IMR-90 (cell line): Measurements from ENCODE around the gene PAPSS2. TPM values are rescaled to one million over a fixed set of nuclear protein-coding genes. Genes with fewer than 3 reads are reported as not detected.
A peak's percentile ranks its signal among the peaks of the same experiment; 100 is the strongest.

Experiments
- ATAC-seq: fragments of 200-7000 bp; cut with Tn5 transposase; 2 replicates; pipeline ENCODE4 v1.9.1; 2020; ENCODE audit warnings: low read depth, mild to moderate bottlenecking, moderate library complexity
- BruUV-seq: library from RNA; stranded (reverse); fragments of 400-500 nt; replicated peaks from 2 replicates; lab custom pipeline; 2021; lab: Mats Ljungman, UMichigan
- CTCF ChIA-PET: fragments of 300-600 bp; formaldehyde crosslinking; extraction: SDS; loops from one replicate; lab custom pipeline; 2021; ENCODE audit warnings: antibody characterized with exemption; lab: Yijun Ruan, JAX
- POLR2A ChIA-PET: fragments of 300-600 bp; sonication (Branson Sonifier 250); formaldehyde crosslinking; loops from one replicate; lab custom pipeline; 2022; ENCODE audit warnings: antibody characterized with exemption; ENCODE audit not compliant: unreplicated experiment; lab: Charles Lee
- DNase-seq: peaks from one replicate; pipeline ENCODE4 v3.0.0; 2013
- H2AFZ ChIP-seq: replicated peaks from 2 replicates; pipeline ENCODE3; 2013; ENCODE audit warnings: low read length, mild to moderate bottlenecking; ENCODE audit not compliant: poor library complexity
- H2AK5ac ChIP-seq: 2 replicates; pipeline ENCODE4 v1.6.1; 2013; ENCODE audit warnings: low read depth, low read length, inconsistent platforms
- H2AK9ac ChIP-seq: replicated peaks from 2 replicates; pipeline ENCODE3; 2013; ENCODE audit warnings: mild to moderate bottlenecking, low read depth, low read length, moderate library complexity; ENCODE audit not compliant: poor library complexity
- H2BK120ac ChIP-seq: 2 replicates; pipeline ENCODE4 v1.6.1; 2013; ENCODE audit warnings: low read depth, low read length, inconsistent platforms
- H2BK15ac ChIP-seq: 3 replicates; pipeline ENCODE4 v1.6.1; 2013; ENCODE audit warnings: low read depth, low read length, inconsistent platforms
- H2BK20ac ChIP-seq: 2 replicates; pipeline ENCODE4 v1.6.1; 2013; ENCODE audit warnings: low read depth, mild to moderate bottlenecking, inconsistent platforms, low read length, moderate library complexity
- H2BK5ac ChIP-seq: 2 replicates; pipeline ENCODE4 v1.6.1; 2013; ENCODE audit warnings: mild to moderate bottlenecking, low read depth, low read length, inconsistent platforms; ENCODE audit not compliant: poor library complexity, severe bottlenecking
- H3K14ac ChIP-seq: replicated peaks from 2 replicates; pipeline ENCODE4 v1.6.1; 2013; ENCODE audit warnings: low read depth, low read length, inconsistent platforms
- H3K18ac ChIP-seq: 2 replicates; pipeline ENCODE4 v1.6.1; 2013; ENCODE audit warnings: low read depth, low read length, control low read depth
- H3K23ac ChIP-seq: 2 replicates; pipeline ENCODE4 v1.6.1; 2013; ENCODE audit warnings: low read depth, low read length, inconsistent platforms
- H3K27ac ChIP-seq: 2 replicates; pipeline ENCODE4 v1.5.1; 2013; ENCODE audit warnings: mild to moderate bottlenecking, control low read depth, low read length; ENCODE audit not compliant: insufficient read depth
- H3K27me3 ChIP-seq: 2 replicates; pipeline ENCODE4 v1.6.1; 2013; ENCODE audit warnings: low read length; ENCODE audit not compliant: control insufficient read depth, insufficient read depth
- H3K36me3 ChIP-seq: 2 replicates; pipeline ENCODE4 v1.6.1; 2013; ENCODE audit warnings: low read length, mixed read lengths; ENCODE audit not compliant: control insufficient read depth, insufficient read depth
- H3K4ac ChIP-seq: 2 replicates; pipeline ENCODE4 v1.6.1; 2013; ENCODE audit warnings: low read depth, low read length, inconsistent platforms
- H3K4me1 ChIP-seq: 2 replicates; pipeline ENCODE4 v1.6.1; 2013; ENCODE audit warnings: low read length, mixed read lengths; ENCODE audit not compliant: control insufficient read depth, insufficient read depth
- H3K4me2 ChIP-seq: 2 replicates; pipeline ENCODE4 v1.6.1; 2013; ENCODE audit warnings: low read depth, mild to moderate bottlenecking, control low read depth, low read length, moderate library complexity
- H3K4me3 ChIP-seq: 2 replicates; pipeline ENCODE4 v1.5.1; 2013; ENCODE audit warnings: low read depth, mild to moderate bottlenecking, control low read depth, low read length, moderate library complexity; ENCODE audit not compliant: insufficient read depth
- H3K56ac ChIP-seq: 2 replicates; pipeline ENCODE4 v1.6.1; 2013; ENCODE audit warnings: low read length, inconsistent platforms; ENCODE audit not compliant: insufficient read depth; ENCODE audit errors: extremely low read depth
- H3K79me1 ChIP-seq, 2 experiments: 2 replicates each; pipeline ENCODE4 v1.6.1; 2013; ENCODE audit warnings: low read length in 2 of 2, inconsistent platforms in 1 of 2, low read depth in 1 of 2
- H3K9ac ChIP-seq: 2 replicates; pipeline ENCODE4 v1.6.1; 2013; ENCODE audit warnings: low read depth, low read length, control low read depth
- H3K9me1 ChIP-seq: 2 replicates; pipeline ENCODE4 v1.6.1; 2013; ENCODE audit warnings: low read length, inconsistent platforms; ENCODE audit not compliant: insufficient read depth
- H3K9me3 ChIP-seq: 2 replicates; pipeline ENCODE4 v1.6.1; 2013; ENCODE audit warnings: low read length; ENCODE audit not compliant: control insufficient read depth, insufficient read depth
- H4K20me1 ChIP-seq: 2 replicates; pipeline ENCODE4 v1.6.1; 2013; ENCODE audit warnings: low read length, inconsistent platforms; ENCODE audit not compliant: insufficient read depth
- H4K5ac ChIP-seq: 2 replicates; pipeline ENCODE4 v1.6.1; 2013; ENCODE audit warnings: mild to moderate bottlenecking, low read depth, low read length, control low read depth
- H4K8ac ChIP-seq, 2 experiments: 2 replicates each; pipeline ENCODE4 v1.6.1; 2013; ENCODE audit warnings: low read depth in 2 of 2, low read length in 2 of 2, control low read depth in 1 of 2, inconsistent platforms in 1 of 2
- H4K91ac ChIP-seq: 2 replicates; pipeline ENCODE4 v1.6.1; 2013; ENCODE audit warnings: low read depth, low read length, inconsistent platforms; ENCODE audit not compliant: insufficient read depth
- BHLHE40 ChIP-seq: fragments of 150-350 bp; IDR thresholded peaks from 2 replicates; pipeline ENCODE4 v1.6.1; 2016; ENCODE audit warnings: mild to moderate bottlenecking, low read depth, low read length
- CEBPB ChIP-seq: IDR thresholded peaks from 2 replicates; pipeline ENCODE4 v1.6.1; 2012; ENCODE audit warnings: low read depth, low read length, improper control_type of control experiment
- CHD1 ChIP-seq: IDR thresholded peaks from 2 replicates; pipeline ENCODE4 v1.6.1; 2012; ENCODE audit warnings: low read depth, low read length, improper control_type of control experiment
- CTCF ChIP-seq: conservative IDR thresholded peaks from 2 replicates; pipeline ENCODE4 v1.5.1; 2012; ENCODE audit warnings: mild to moderate bottlenecking, low read depth, low read length, improper control_type of control experiment
- ELK1 ChIP-seq: fragments of 150-350 bp; IDR thresholded peaks from 2 replicates; pipeline ENCODE4 v1.6.1; 2016; ENCODE audit warnings: low read depth, mild to moderate bottlenecking, low read length, moderate library complexity, borderline replicate concordance
- FOS ChIP-seq: fragments of 150-350 bp; IDR thresholded peaks from 2 replicates; pipeline ENCODE4 v1.6.1; 2016; ENCODE audit warnings: low read depth, low read length
- MAFK ChIP-seq: IDR thresholded peaks from 2 replicates; pipeline ENCODE4 v1.6.1; 2012; ENCODE audit warnings: low read depth, low read length, improper control_type of control experiment
- MXI1 ChIP-seq: IDR thresholded peaks from 2 replicates; pipeline ENCODE4 v1.6.1; 2012; ENCODE audit warnings: low read depth, mild to moderate bottlenecking, low read length, moderate library complexity, borderline replicate concordance
- NFE2L2 ChIP-seq: fragments of 150-350 bp; IDR thresholded peaks from 2 replicates; pipeline ENCODE4 v1.6.1; 2016; ENCODE audit warnings: low read depth, mild to moderate bottlenecking, low read length
- POLR2A ChIP-seq: IDR thresholded peaks from 2 replicates; pipeline ENCODE4 v1.6.1; 2012; ENCODE audit warnings: mild to moderate bottlenecking, low read depth, low read length
- RAD21 ChIP-seq: IDR thresholded peaks from 2 replicates; pipeline ENCODE4 v1.6.1; 2012; ENCODE audit warnings: low read length, improper control_type of control experiment
- RCOR1 ChIP-seq: IDR thresholded peaks from 2 replicates; pipeline ENCODE4 v1.6.1; 2012; ENCODE audit warnings: mild to moderate bottlenecking, low read length, improper control_type of control experiment; ENCODE audit not compliant: insufficient replicate concordance
- RFX5 ChIP-seq: IDR thresholded peaks from 2 replicates; pipeline ENCODE4 v1.8.0; 2012; ENCODE audit warnings: low read depth, mild to moderate bottlenecking, low read length, moderate library complexity
- SMC3 ChIP-seq: fragments of 150-350 bp; IDR thresholded peaks from 2 replicates; pipeline ENCODE4 v1.6.1; 2016; ENCODE audit warnings: low read depth, mild to moderate bottlenecking, antibody characterized with exemption, low read length, moderate library complexity
- USF2 ChIP-seq: fragments of 150-350 bp; IDR thresholded peaks from 2 replicates; pipeline ENCODE4 v1.6.1; 2017; ENCODE audit warnings: mild to moderate bottlenecking, antibody characterized with exemption, low read length, low read depth
- WGBS, 2 experiments: methylation state at CpG; one replicate each; pipeline versions ENCODE4 v1.1.5 to v1.1.7; 2013; ENCODE audit warnings: missing lambda C conversion rate in 2 of 2; ENCODE audit not compliant: insufficient read length in 1 of 2; ENCODE audit errors: extremely low coverage in 2 of 2; 5-methylcytosine and 5-hydroxymethylcytosine counted together
- dilution Hi-C: fragments of 300-500 bp; cut with HindIII; formaldehyde crosslinking; loops from one replicate; pipeline ENCODE4 v1.14.3; 2018; ENCODE audit warnings: low sequenced_read_pairs; ENCODE audit not compliant: unreplicated experiment
- in situ Hi-C: fragments of 300-500 bp; cut with MboI; formaldehyde crosslinking; loops from 3 replicates; pipeline ENCODE4 v1.14.3; 2019; ENCODE audit warnings: low sequenced_read_pairs, inconsistent platforms, mixed read lengths
- intact Hi-C: fragments of 100-400 bp; cut with micrococcal nuclease; formaldehyde crosslinking; loops from 2 replicates; pipeline ENCODE4 v1.10.0; 2022
- polyA plus RNA-seq, 3 experiments: library from polyadenylated mRNA; depleted of rRNA; stranded (reverse); fragments of >200 nt; gene quantifications; 2 replicates each; pipeline ENCODE4 v1.2.3, GENCODE V29; 2012; ENCODE audit warnings: low replicate concordance in 1 of 3
- total RNA-seq: library from RNA; depleted of rRNA; stranded (reverse); fragments of >200 nt; gene quantifications from 2 replicates; pipeline ENCODE4 v1.2.3, GENCODE V29; 2012

Gene PAPSS2
- total and polyA plus RNA-seq, 2 of the 4 experiments (the other 2 are of a cell fraction): 55.0 to 63.3 TPM

- no peaks in the 10 kb centered on the region; the same call in 1 of the 2 replicates for H4K20me1 ChIP-seq
- H3K18ac ChIP-seq: no peak overlapping the region
- H3K27ac ChIP-seq: no peak overlapping the region
- no peak for DNase-seq
- in situ Hi-C loops (no loop called here), dilution Hi-C loops (no loop called here), intact Hi-C loops (no loop called here)
- peaks cover 10% of the 10 kb centered on the region for H3K4me1 ChIP-seq
- no peak overlapping the region for H3K4me2 ChIP-seq
- H3K9me1 ChIP-seq: peaks cover 16% of the 10 kb centered on the region
- H2AK9ac ChIP-seq: no peak overlapping the region
- WGBS, 2 experiments: 100% methylated on average over 5 of the region's 9 CpGs; no CpG with 5 or more reads in 1 of the 2 experiments
- H2BK120ac ChIP-seq: no peak overlapping the region
- H2BK20ac ChIP-seq: no peak overlapping the region
- no peak overlapping the region for H2AFZ ChIP-seq
- no peak overlapping the region for H3K14ac ChIP-seq
- H3K56ac ChIP-seq: no peak overlapping the region
- POLR2A ChIA-PET: no interaction called here
- CTCF ChIA-PET: no interaction called here
- no peak for ATAC-seq
- peaks cover 32 to 58% of the 10 kb centered on the region in 2 experiments for H3K79me1 ChIP-seq
- H3K9me3 ChIP-seq: no peaks in the 10 kb centered on the region
- H4K5ac ChIP-seq: no peak overlapping the region
- no TSS peak for BruUV-seq
- H3K27me3 ChIP-seq: no peaks in the 10 kb centered on the region
- H3K9ac ChIP-seq: no peak overlapping the region
- H3K4me3 ChIP-seq: no peak overlapping the region
- H3K36me3 ChIP-seq: peaks cover 5% of the 10 kb centered on the region; the same call in 1 of the 2 replicates
- no peak overlapping the region for H3K23ac ChIP-seq
- H2BK5ac ChIP-seq: no peak overlapping the region
- H2AK5ac ChIP-seq: peak overlapping the region; percentile 30; the same call in 1 of the 2 replicates
- H3K4ac ChIP-seq: no peak overlapping the region
- no peak overlapping the region for H4K91ac ChIP-seq
- no peak overlapping the region for H2BK15ac ChIP-seq
- H4K8ac ChIP-seq: no peak overlapping the region
- TF ChIP-seq RAD21 (no peak), USF2 (no peak), ELK1 (no peak), FOS (no peak), NFE2L2 (no peak), CTCF (no peak), RFX5 (no peak), MAFK (no peak), POLR2A (no peak), MXI1 (no peak), SMC3 (no peak), CHD1 (no peak), BHLHE40 (no peak), CEBPB (no peak), RCOR1 (no peak)
Measured at GRCh38 chr10:87702260-87702972, 42.7 kb downstream of the PAPSS2 start.
